Measurements from ENCODE around the gene AKAP12. TPM values are rescaled to one million over a fixed set of nuclear protein-coding genes. Genes with fewer than 3 reads are reported as not detected.

The AKAP12 gene
- total and polyA plus RNA-seq, 2 experiments from 2014 or later: 66.5 to 84.9 TPM

DNA sequence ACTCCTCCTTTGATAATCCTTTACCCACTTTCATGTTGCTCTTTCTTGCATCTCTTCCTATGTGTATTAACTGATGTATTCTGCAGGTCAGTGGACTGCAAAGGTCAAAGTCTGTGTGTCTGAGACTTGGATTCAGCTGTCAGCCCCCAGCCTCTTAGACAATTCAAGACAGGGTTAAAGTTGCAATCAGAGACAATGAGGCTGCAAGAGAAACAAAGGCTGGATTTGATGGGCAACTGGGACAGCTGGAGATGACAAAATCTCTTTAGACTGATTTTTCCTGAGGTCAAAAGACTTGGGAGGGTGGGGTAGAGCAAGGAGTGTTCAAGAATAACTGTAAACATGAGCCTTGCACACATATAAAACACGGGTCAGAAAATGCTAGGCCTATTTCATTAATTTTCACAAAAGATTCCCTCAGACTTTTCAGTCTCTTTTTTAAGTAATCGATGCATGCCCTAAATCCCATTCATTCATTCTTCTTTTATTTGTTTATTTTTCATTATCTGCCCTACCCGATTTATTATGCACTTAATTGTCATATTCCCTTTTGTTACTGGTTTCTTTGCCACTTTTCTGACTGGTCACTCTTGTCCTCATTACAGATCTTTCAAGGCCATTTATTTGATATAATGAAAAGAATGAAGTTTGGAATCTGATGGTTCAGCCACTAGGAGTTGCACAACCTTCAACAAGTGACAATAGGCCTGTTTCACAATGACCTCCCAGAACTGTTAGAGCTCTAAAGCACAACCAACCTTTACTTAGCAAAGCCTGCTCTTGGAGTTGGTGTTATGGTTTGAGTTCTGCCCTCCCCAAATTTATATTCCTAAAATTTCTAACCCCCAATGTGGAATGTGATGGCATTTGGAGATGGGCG, 33.8 kb upstream of the AKAP12 start:
- H3K4me1 ChIP-seq (ENCODE audit: low read depth): peaks cover 6% of the 10 kb centered on the region
- H3K36me3 ChIP-seq: no peaks in the 10 kb centered on the region
- H3K4me3 ChIP-seq: no peak overlapping the region
- TF ChIP-seq CTCF (IDR thresholded peaks at IDR 0.05; ENCODE audit: low read depth, low read length): no peak
- peak in 1 of 2 donors; percentile 45 for DNase-seq (ENCODE audit: low read depth in 1 of 2, low spot score in 1 of 2)
- no peaks in the 10 kb centered on the region for H3K9me3 ChIP-seq (ENCODE audit: low read depth)
- no peak overlapping the region for H3K27ac ChIP-seq
- no peaks in the 10 kb centered on the region for H3K27me3 ChIP-seq

DNA sequence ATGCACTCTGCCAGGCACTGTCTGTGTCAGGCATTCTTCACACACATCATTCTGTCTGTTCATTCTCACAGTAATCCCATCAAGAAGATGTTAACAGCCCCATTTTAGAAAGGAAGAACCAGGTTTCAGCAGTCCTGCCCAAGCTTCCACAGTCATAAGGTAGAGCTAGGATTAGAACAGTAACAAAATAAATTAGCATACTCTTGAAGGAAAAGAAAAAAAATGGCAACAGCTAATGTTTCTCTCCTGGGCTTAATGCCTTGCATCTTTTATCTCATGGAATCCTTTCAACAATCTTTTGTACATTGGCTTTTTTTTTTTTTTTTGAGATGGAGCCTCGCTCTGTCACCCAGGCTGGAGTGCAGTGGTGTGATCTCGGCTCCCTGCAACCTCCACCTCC, 32.1 kb upstream of the AKAP12 start:
- no peak for DNase-seq (ENCODE audit: low read depth in 1 of 2, low spot score in 1 of 2)
- Histone ChIP-seq H3K27me3 (no peaks in the 10 kb centered on the region), H3K9me3 (ENCODE audit: low read depth) (no peaks in the 10 kb centered on the region), H3K4me1 (ENCODE audit: low read depth) (peaks cover 6% of the 10 kb centered on the region), H3K4me3 (no peak overlapping the region), H3K27ac (no peak overlapping the region), H3K36me3 (no peaks in the 10 kb centered on the region)
- no peak for TF ChIP-seq CTCF (IDR thresholded peaks at IDR 0.05; ENCODE audit: low read depth, low read length)

DNA sequence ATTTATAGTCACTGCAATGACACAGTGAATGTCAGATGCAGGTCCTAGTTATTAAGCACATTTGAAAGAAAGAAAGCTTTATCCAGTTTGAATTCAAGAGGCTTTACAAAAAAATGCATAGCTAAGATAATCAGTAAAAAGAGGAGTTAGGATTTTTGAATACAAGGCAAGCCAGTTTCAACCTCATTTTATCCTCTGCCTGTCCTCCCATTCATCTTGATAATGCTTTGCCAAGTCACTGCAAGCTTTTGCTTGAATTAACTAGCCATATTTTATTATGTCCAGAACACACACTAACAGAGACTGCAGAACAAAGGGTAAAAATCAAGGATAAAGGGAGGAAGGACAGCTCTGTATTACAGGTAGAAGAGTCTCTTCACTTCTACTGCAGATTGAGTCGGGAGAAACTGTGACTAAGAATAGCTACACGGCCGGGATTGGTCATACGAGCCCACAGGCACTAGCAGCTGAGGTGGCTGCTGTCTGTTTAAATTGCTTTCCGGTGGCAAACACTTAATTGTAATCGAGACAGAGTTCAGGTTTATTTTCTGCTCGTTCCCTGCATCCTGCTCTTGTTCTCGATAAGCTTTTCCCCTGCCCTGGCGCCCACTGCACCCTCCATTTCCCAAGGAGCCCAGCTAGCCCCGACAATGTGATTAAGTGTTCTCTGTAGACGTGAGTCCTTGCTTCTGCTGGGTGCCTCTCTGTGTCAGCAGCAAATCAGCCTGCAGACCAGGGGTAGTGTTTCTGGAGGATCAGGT, 30.5 kb upstream of the AKAP12 start:
- no peaks in the 10 kb centered on the region for H3K9me3 ChIP-seq (ENCODE audit: low read depth)
- H3K4me1 ChIP-seq (ENCODE audit: low read depth): peaks cover 6% of the 10 kb centered on the region
- peak overlapping the region; percentile 12 for H3K4me3 ChIP-seq
- peak; percentile 11 to 80 for DNase-seq (ENCODE audit: low read depth in 1 of 2, low spot score in 1 of 2)
- no peaks in the 10 kb centered on the region for H3K36me3 ChIP-seq
- no peaks in the 10 kb centered on the region for H3K27me3 ChIP-seq
- peak overlapping the region; percentile 84 for H3K27ac ChIP-seq
- no peak for TF ChIP-seq CTCF (IDR thresholded peaks at IDR 0.05; ENCODE audit: low read depth, low read length)

DNA sequence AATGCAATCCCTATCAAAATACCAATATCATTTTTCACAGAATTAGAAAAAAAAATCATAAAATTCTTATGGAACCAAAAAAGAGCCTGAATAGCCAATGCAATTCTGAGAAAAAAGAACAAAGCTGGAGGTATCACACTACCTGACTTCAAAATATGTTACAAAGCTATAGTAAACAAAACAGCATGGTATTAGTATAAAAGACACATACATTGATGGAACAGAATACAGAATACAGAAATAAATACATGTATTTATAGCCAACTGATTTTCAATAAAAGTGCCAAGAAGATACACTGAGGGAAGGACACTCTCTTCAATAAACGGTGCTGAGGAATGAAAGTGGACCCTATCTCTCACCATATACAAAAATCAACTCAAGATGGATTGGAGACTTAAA, 28.7 kb upstream of the AKAP12 start:
- no peak overlapping the region for H3K27ac ChIP-seq
- no peaks in the 10 kb centered on the region for H3K9me3 ChIP-seq (ENCODE audit: low read depth)
- DNase-seq (ENCODE audit: low read depth in 1 of 2, low spot score in 1 of 2): no peak
- no peak overlapping the region for H3K4me3 ChIP-seq
- no peak for TF ChIP-seq CTCF (IDR thresholded peaks at IDR 0.05; ENCODE audit: low read depth, low read length)
- no peaks in the 10 kb centered on the region for H3K36me3 ChIP-seq
- H3K4me1 ChIP-seq (ENCODE audit: low read depth): peaks cover 6% of the 10 kb centered on the region
- H3K27me3 ChIP-seq: no peaks in the 10 kb centered on the region

- Histone ChIP-seq H3K4me1 (ENCODE audit: low read depth) (peaks cover 11% of the 10 kb centered on the region), H3K4me3 (no peak overlapping the region)
Observed at GRCh38 chr6:151213352-151213751, 26.4 kb upstream of the AKAP12 start.

More at GRCh38 chr6:151213352-151213751, 26.4 kb upstream of the AKAP12 start:
- TF ChIP-seq CTCF (IDR thresholded peaks at IDR 0.05; ENCODE audit: low read depth, low read length): no peak
- Histone ChIP-seq H3K36me3 (no peaks in the 10 kb centered on the region), H3K27ac (no peak overlapping the region), H3K27me3 (no peaks in the 10 kb centered on the region), H3K9me3 (ENCODE audit: low read depth) (no peaks in the 10 kb centered on the region)
- DNase-seq (ENCODE audit: low read depth in 1 of 2, low spot score in 1 of 2): no peak

Data from cardiac muscle cell (in vitro differentiated cells and primary cell).